ENCODE data around the gene TUBG1.

TUBG1 gene

GRCh38 chr17:42566215-42566882 is 43.1 kb upstream of the TUBG1 start:
- H3F3A ChIP-seq (ENCODE audit: insufficient read depth, low read length): peaks cover 13% of the 10 kb centered on the region; the same call in 1 of the 2 replicates

DNA sequence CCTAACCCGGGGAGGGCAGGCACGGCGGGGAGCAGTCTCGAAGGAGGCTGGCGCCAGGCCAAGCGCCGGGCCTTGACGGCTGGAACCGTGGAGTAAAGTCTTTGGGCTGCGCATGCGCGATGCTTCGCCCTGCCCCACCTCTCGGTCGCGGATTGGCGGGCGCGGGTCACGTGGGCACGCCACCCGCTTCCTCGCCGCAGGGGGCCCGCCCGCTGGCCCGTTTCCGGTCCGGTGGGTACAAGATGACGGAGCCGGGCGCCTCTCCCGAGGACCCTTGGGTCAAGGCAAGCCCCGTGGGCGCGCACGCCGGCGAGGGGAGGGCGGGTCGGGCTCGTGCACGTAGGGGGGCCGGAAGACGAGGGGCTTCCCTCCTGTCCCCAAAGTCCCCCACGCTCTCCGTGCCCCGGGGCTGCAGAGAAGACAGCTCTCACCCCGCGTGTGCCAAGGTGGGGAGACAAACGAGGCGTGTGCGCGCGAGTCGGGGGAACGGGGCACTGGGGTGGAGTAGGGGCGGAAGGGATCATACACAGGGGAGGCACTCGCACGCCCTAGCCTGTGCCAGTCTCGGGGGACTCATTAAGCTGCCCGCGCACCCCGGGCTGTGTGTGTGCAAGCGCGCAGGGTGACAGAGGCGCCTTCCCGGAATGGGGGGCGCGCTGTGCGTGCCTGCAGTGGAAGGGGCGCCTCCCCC is 42.5 kb upstream of the TUBG1 start, which contains the start of gene MLX:
TSS of gene MLX (plus strand) at position 218 of the 691 bp plus-strand sequence. CDS start at position 243, 25 bp downstream.
- no peak for TF ChIP-seq EZH2phosphoT487 (IDR thresholded peaks at IDR 0.05; ENCODE audit: low read length)
- TF ChIP-seq, protein P1, sequence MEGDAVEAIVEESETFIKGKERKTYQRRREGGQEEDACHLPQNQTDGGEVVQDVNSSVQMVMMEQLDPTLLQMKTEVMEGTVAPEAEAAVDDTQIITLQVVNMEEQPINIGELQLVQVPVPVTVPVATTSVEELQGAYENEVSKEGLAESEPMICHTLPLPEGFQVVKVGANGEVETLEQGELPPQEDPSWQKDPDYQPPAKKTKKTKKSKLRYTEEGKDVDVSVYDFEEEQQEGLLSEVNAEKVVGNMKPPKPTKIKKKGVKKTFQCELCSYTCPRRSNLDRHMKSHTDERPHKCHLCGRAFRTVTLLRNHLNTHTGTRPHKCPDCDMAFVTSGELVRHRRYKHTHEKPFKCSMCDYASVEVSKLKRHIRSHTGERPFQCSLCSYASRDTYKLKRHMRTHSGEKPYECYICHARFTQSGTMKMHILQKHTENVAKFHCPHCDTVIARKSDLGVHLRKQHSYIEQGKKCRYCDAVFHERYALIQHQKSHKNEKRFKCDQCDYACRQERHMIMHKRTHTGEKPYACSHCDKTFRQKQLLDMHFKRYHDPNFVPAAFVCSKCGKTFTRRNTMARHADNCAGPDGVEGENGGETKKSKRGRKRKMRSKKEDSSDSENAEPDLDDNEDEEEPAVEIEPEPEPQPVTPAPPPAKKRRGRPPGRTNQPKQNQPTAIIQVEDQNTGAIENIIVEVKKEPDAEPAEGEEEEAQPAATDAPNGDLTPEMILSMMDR (IDR thresholded peaks at IDR 0.05; ENCODE audit: low read length): no peak
- no peak for TF ChIP-seq EZH2 (optimal IDR thresholded peaks at IDR 0.05; ENCODE audit: low read depth, low read length)
- H3F3A ChIP-seq (ENCODE audit: insufficient read depth, low read length): peaks cover 13% of the 10 kb centered on the region; the same call in 1 of the 2 replicates
- H3K27ac ChIP-seq (ENCODE audit: low read length): peak within 1 kb of the TSS; percentile 50; the same call in 1 of the 2 replicates
- peak within 1 kb of the TSS; percentile 80 for H3K9ac ChIP-seq (ENCODE audit: low read length)
- H3K9me3 ChIP-seq (replicated peaks; ENCODE audit: insufficient read depth, low read length): no peaks in the 10 kb centered on the region
- H4K20me1 ChIP-seq (ENCODE audit: insufficient read depth, low read length): no peaks in the 10 kb centered on the region
- peaks cover 17% of the 10 kb centered on the region for H3K4me1 ChIP-seq (ENCODE audit: low read length)
- H3K27me3 ChIP-seq (replicated peaks; ENCODE audit: insufficient read depth, low read length): no peaks in the 10 kb centered on the region
- H2AFZ ChIP-seq (ENCODE audit: low read length): peak within 1 kb of the TSS; percentile 69
- H3K9me2 ChIP-seq (replicated peaks; ENCODE audit: insufficient read depth, low read length): no peaks in the 10 kb centered on the region
- peak; percentile 93 for DNase-seq
- peak within 1 kb of the TSS; percentile 94 for H3K4me2 ChIP-seq (ENCODE audit: low read depth, low read length)
- peaks cover 74% of the 10 kb centered on the region for H3K79me2 ChIP-seq (ENCODE audit: low read length)
- H3K4me3 ChIP-seq (ENCODE audit: low read length): peak within 1 kb of the TSS; percentile 97
- peaks cover 3% of the 10 kb centered on the region; the same call in 1 of the 2 replicates for H3K36me3 ChIP-seq (replicated peaks; ENCODE audit: insufficient read depth, low read length)

More at GRCh38 chr17:42566215-42566882, 43.1 kb upstream of the TUBG1 start:
- peaks cover 70% of the 10 kb centered on the region for H3K79me2 ChIP-seq (ENCODE audit: low read length)
- H3K27me3 ChIP-seq (replicated peaks; ENCODE audit: insufficient read depth, low read length): no peaks in the 10 kb centered on the region
- no peaks in the 10 kb centered on the region for H3K9me2 ChIP-seq (replicated peaks; ENCODE audit: insufficient read depth, low read length)
- H3K4me3 ChIP-seq (ENCODE audit: low read length): peak overlapping the region; percentile 97
- DNase-seq: no peak
- TF ChIP-seq EZH2phosphoT487 (IDR thresholded peaks at IDR 0.05; ENCODE audit: low read length) (no peak), EZH2 (optimal IDR thresholded peaks at IDR 0.05; ENCODE audit: low read depth, low read length) (no peak)
- TF ChIP-seq, protein P1 (IDR thresholded peaks at IDR 0.05; ENCODE audit: low read length): no peak
- H3K4me2 ChIP-seq (ENCODE audit: low read depth, low read length): peak overlapping the region; percentile 94
- H3K9me3 ChIP-seq (replicated peaks; ENCODE audit: insufficient read depth, low read length): no peaks in the 10 kb centered on the region
- peaks cover 3% of the 10 kb centered on the region; the same call in 1 of the 2 replicates for H3K36me3 ChIP-seq (replicated peaks; ENCODE audit: insufficient read depth, low read length)
- no peaks in the 10 kb centered on the region for H4K20me1 ChIP-seq (ENCODE audit: insufficient read depth, low read length)
- H3K27ac ChIP-seq (ENCODE audit: low read length): peak overlapping the region; percentile 22; the same call in 1 of the 2 replicates
- H2AFZ ChIP-seq (ENCODE audit: low read length): peak overlapping the region; percentile 69
- peaks cover 17% of the 10 kb centered on the region for H3K4me1 ChIP-seq (ENCODE audit: low read length)
- H3K9ac ChIP-seq (ENCODE audit: low read length): peak overlapping the region; percentile 80; the same call in 1 of the 2 replicates

DNA sequence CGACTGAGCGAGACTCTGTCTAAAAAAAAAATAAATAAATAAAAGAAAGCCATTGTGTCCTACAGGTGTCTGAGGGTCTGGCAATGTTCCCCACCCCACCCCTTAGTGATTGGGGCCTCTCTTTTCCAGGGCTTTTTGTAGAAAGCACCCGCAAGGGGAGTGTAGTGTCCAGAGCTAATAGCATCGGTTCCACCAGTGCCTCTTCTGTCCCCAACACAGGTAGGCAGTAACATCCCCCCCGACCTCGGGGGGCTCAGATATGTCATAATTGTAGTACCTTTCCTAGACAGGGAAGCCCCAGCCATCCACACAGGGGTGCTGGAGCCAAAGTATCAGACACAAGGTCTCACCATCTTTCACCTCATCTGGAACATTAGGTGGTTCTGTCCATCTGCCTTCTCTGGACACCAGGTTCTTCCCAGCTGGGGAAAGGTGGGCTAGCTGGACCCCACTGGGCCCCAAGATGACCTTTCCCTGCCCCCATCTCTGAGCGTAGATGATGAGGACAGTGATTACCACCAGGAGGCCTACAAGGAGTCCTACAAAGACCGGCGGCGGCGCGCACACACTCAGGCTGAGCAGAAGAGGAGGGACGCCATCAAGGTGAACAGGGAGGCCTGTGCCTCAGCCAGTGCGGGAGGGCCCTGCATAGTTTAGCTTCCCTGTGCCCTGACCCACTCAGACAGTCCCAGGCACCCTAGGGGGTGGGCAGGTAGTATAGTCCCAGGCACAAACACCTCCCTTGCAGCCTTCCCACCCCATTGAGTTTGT is 41.0 kb upstream of the TUBG1 start:
- DNase-seq: no peak
- Histone ChIP-seq H3K79me2 (ENCODE audit: low read length) (peaks cover 72% of the 10 kb centered on the region), H3K27ac (ENCODE audit: low read length) (no peak overlapping the region), H2AFZ (ENCODE audit: low read length) (no peak overlapping the region), H3K4me1 (ENCODE audit: low read length) (peaks cover 12% of the 10 kb centered on the region), H3K27me3 (replicated peaks; ENCODE audit: insufficient read depth, low read length) (no peaks in the 10 kb centered on the region), H3K9ac (ENCODE audit: low read length) (no peak overlapping the region), H3K4me3 (ENCODE audit: low read length) (no peak overlapping the region), H3F3A (ENCODE audit: insufficient read depth, low read length) (peaks cover 14% of the 10 kb centered on the region; the same call in 1 of the 2 replicates), H3K36me3 (replicated peaks; ENCODE audit: insufficient read depth, low read length) (peaks cover 6% of the 10 kb centered on the region; the same call in 1 of the 2 replicates), H4K20me1 (ENCODE audit: insufficient read depth, low read length) (no peaks in the 10 kb centered on the region), H3K9me3 (replicated peaks; ENCODE audit: insufficient read depth, low read length) (no peaks in the 10 kb centered on the region), H3K9me2 (replicated peaks; ENCODE audit: insufficient read depth, low read length) (no peaks in the 10 kb centered on the region), H3K4me2 (ENCODE audit: low read depth, low read length) (no peak overlapping the region; the same call in 1 of the 2 replicates)
- TF ChIP-seq EZH2 (optimal IDR thresholded peaks at IDR 0.05; ENCODE audit: low read depth, low read length) (no peak), EZH2phosphoT487 (IDR thresholded peaks at IDR 0.05; ENCODE audit: low read length) (no peak)
- TF ChIP-seq, protein P1 (IDR thresholded peaks at IDR 0.05; ENCODE audit: low read length): no peak

All from MM.1S (cell line).